Gastroesophageal sphincter (tissue), 3 donors: ENCODE measurements around the gene ZNF385A.

Experiments used
- CTCF ChIP-seq, 4 experiments: fragments of 200-600 bp in 2 of 4; fragments of 450-650 bp in 2 of 4; sonication (generic) in 1 of 4; IDR thresholded peaks; one replicate each; pipeline ENCODE4 v1.5.1; 2017 to 2019; ENCODE audit warnings: antibody characterized with exemption in 4 of 4, mild to moderate bottlenecking in 2 of 4, moderate library complexity in 2 of 4
- POLR2A ChIP-seq, 2 donors: fragments of 450-650 bp; IDR thresholded peaks; one replicate each; pipeline ENCODE4 v1.6.1; 2017; ENCODE audit warnings: antibody characterized with exemption in 2 of 2, mild to moderate bottlenecking in 2 of 2, moderate library complexity in 1 of 2
- POLR2AphosphoS5 ChIP-seq: sonication (generic); formaldehyde crosslinking; IDR thresholded peaks from one replicate; pipeline ENCODE4 v1.6.1; 2017; ENCODE audit warnings: antibody characterized with exemption

GRCh38 chr12:54424224-54424623 is 39.7 kb upstream of the ZNF385A start:
- TF ChIP-seq CTCF (IDR thresholded peaks at IDR 0.05) (no peak), POLR2A (IDR thresholded peaks at IDR 0.05) (no peak), POLR2AphosphoS5 (no peak)
